ENCODE data around the gene PTPRN2. TPM values are rescaled to one million over a fixed set of nuclear protein-coding genes. Genes with fewer than 3 reads are reported as not detected.
A peak's percentile ranks its signal among the peaks of the same experiment; 100 is the strongest.

The PTPRN2 gene
- total RNA-seq, 1 experiment from 2014 or later = not detected

DNA sequence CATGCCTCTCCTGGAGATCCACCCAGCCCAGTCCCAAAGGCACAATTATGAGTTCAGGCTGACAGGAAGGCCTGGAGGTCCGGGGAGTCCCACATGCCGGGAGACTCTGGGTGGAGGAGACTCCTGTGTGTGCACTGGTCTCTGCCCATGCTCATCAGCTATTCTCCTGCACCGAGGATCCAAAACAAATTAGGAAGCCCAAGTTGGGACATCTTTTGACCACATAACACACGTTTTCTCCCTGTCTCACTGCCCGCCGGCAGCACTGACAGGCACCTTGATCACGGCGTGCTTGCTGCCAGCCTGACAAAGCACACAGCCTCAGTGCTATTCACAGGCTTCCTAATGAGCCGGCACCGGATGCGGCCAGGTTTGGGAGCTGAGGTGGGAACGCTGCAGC lies 412.7 kb downstream of the PTPRN2 start:
- Histone ChIP-seq H3K9me2 (ENCODE audit: insufficient read depth) (no peaks in the 10 kb centered on the region), H3K9me3 (ENCODE audit: insufficient read depth, low read depth) (no peaks in the 10 kb centered on the region), H3K36me3 (ENCODE audit: low read depth) (no peaks in the 10 kb centered on the region), H3K4me1 (replicated peaks; ENCODE audit: insufficient read depth) (no peaks in the 10 kb centered on the region), H2AFZ (no peak overlapping the region), H3K4me2 (no peak overlapping the region), H3K27me3 (ENCODE audit: insufficient read depth, low read depth) (peaks cover 47% of the 10 kb centered on the region), H3F3A (ENCODE audit: insufficient read depth, low read depth) (no peaks in the 10 kb centered on the region), H4K20me1 (ENCODE audit: insufficient read depth) (no peaks in the 10 kb centered on the region), H3K4me3 (no peak overlapping the region), H3K79me2 (ENCODE audit: low read depth) (no peaks in the 10 kb centered on the region), H3K27ac (no peak overlapping the region)
- no peak for DNase-seq
- ChIA-PET POLR2A (ENCODE audit: unreplicated experiment) (no interaction called here), CTCF (no interaction called here)
- no TSS peak for BruUV-seq (replicated peaks)
- intact Hi-C loops (cut with micrococcal nuclease; ENCODE audit: unreplicated experiment) = no loop called here
- TF ChIP-seq, protein P1, sequence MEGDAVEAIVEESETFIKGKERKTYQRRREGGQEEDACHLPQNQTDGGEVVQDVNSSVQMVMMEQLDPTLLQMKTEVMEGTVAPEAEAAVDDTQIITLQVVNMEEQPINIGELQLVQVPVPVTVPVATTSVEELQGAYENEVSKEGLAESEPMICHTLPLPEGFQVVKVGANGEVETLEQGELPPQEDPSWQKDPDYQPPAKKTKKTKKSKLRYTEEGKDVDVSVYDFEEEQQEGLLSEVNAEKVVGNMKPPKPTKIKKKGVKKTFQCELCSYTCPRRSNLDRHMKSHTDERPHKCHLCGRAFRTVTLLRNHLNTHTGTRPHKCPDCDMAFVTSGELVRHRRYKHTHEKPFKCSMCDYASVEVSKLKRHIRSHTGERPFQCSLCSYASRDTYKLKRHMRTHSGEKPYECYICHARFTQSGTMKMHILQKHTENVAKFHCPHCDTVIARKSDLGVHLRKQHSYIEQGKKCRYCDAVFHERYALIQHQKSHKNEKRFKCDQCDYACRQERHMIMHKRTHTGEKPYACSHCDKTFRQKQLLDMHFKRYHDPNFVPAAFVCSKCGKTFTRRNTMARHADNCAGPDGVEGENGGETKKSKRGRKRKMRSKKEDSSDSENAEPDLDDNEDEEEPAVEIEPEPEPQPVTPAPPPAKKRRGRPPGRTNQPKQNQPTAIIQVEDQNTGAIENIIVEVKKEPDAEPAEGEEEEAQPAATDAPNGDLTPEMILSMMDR (conservative IDR thresholded peaks at IDR 0.05) = no peak
- TF ChIP-seq EZH2 (IDR thresholded peaks at IDR 0.05; ENCODE audit: low read depth) = no peak

GRCh38 chr7:158167373-158167772 lies 420.2 kb downstream of the PTPRN2 start:
- ChIA-PET POLR2A (ENCODE audit: unreplicated experiment) (no interaction called here), CTCF (no interaction called here)
- TF ChIP-seq, protein P1 (conservative IDR thresholded peaks at IDR 0.05) = no peak
- TF ChIP-seq EZH2 (IDR thresholded peaks at IDR 0.05; ENCODE audit: low read depth) = no peak
- H3K79me2 ChIP-seq (ENCODE audit: low read depth) = no peaks in the 10 kb centered on the region
- H3K9me3 ChIP-seq (ENCODE audit: insufficient read depth, low read depth) = no peaks in the 10 kb centered on the region
- H3K4me3 ChIP-seq = no peak overlapping the region
- H4K20me1 ChIP-seq (ENCODE audit: insufficient read depth) = no peaks in the 10 kb centered on the region
- peaks cover 73% of the 10 kb centered on the region for H3K27me3 ChIP-seq (ENCODE audit: insufficient read depth, low read depth)
- no peak for DNase-seq
- H3K36me3 ChIP-seq (ENCODE audit: low read depth) = no peaks in the 10 kb centered on the region
- H3K4me1 ChIP-seq (replicated peaks; ENCODE audit: insufficient read depth) = no peaks in the 10 kb centered on the region
- H3F3A ChIP-seq (ENCODE audit: insufficient read depth, low read depth) = no peaks in the 10 kb centered on the region
- intact Hi-C loops (cut with micrococcal nuclease; ENCODE audit: unreplicated experiment) = no loop called here
- H2AFZ ChIP-seq = no peak overlapping the region
- no peak overlapping the region for H3K27ac ChIP-seq
- H3K4me2 ChIP-seq = no peak overlapping the region
- no peaks in the 10 kb centered on the region for H3K9me2 ChIP-seq (ENCODE audit: insufficient read depth)
- BruUV-seq (replicated peaks) = no TSS peak

DNA sequence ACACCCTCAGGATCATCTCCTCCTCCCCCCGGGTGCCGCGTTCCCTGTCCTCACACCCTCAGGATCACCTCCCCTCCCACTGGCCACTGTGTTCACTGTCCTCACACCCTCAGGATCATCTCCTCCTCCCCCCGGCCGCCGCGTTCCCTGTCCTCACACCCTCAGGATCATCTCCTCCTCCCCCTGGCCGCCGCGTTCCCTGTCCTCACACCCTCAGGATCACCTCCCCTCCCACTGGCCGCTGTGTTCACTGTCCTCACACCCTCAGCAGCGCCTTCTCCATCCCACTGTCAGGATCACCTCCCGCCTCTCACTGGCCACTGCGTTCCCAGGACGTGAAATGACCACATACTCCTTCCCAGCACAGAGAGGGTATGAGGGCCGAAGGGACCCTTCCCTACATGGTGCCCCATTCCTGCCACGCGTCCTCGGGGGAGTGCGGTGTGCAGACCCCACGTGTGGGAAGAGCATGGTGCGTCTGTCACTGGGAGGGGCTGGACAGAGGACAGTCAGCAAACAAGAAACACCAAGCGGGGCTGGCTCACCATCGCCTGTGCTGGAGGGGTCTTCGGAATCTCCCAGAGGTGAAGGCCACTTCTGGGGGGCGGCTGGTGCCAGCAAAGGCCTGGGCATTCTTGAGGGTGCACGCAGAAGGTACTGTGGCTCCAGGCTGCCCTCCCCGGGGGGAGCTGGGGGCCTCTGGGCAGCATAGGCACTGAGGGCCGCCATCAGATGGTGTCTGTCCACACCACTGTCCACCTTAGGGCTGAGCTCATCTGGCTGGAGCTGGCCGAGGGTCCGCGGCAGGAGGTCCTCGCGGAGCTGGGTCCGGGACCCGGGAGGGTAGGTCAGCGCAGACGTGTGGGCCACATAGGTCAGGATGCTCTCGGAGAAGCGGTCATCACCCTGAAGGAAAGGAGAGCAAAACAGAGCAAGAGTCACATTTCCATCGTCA lies 421.0 kb downstream of the PTPRN2 start:
- ChIA-PET POLR2A (ENCODE audit: unreplicated experiment) (no interaction called here), CTCF (no interaction called here)
- Histone ChIP-seq H3K9me3 (ENCODE audit: insufficient read depth, low read depth) (no peaks in the 10 kb centered on the region), H3K36me3 (ENCODE audit: low read depth) (no peaks in the 10 kb centered on the region), H3K9me2 (ENCODE audit: insufficient read depth) (no peaks in the 10 kb centered on the region), H3K4me3 (no peak overlapping the region), H3K27ac (no peak overlapping the region), H3K4me2 (no peak overlapping the region), H4K20me1 (ENCODE audit: insufficient read depth) (no peaks in the 10 kb centered on the region), H3K4me1 (replicated peaks; ENCODE audit: insufficient read depth) (no peaks in the 10 kb centered on the region), H3K27me3 (ENCODE audit: insufficient read depth, low read depth) (peaks cover 80% of the 10 kb centered on the region), H3K79me2 (ENCODE audit: low read depth) (no peaks in the 10 kb centered on the region), H3F3A (ENCODE audit: insufficient read depth, low read depth) (no peaks in the 10 kb centered on the region), H2AFZ (no peak overlapping the region)
- BruUV-seq (replicated peaks) = no TSS peak
- intact Hi-C loops (cut with micrococcal nuclease; ENCODE audit: unreplicated experiment) = no loop called here
- TF ChIP-seq, protein P1 (conservative IDR thresholded peaks at IDR 0.05) = no peak
- TF ChIP-seq EZH2 (IDR thresholded peaks at IDR 0.05; ENCODE audit: low read depth) = peak; percentile 90; the same call in 1 of the 2 replicates
- DNase-seq = no peak

Data from PC-9 (cell line).